Muscle layer of colon (tissue), 2 donors: Measurements from ENCODE around the gene ERH.

Source experiments
- H3K27ac ChIP-seq: one replicate; pipeline ENCODE4 v1.7.0; 2013; ENCODE audit warnings: low read depth, mild to moderate bottlenecking, low read length, moderate library complexity
- H3K27me3 ChIP-seq, 2 donors: one replicate each; pipeline ENCODE4 v1.7.0; 2013; ENCODE audit warnings: low read length in 2 of 2, mild to moderate bottlenecking in 2 of 2; ENCODE audit not compliant: insufficient read depth in 2 of 2, control insufficient read depth in 1 of 2
- H3K36me3 ChIP-seq: one replicate; pipeline ENCODE4 v1.7.0; 2013; ENCODE audit warnings: mild to moderate bottlenecking, low read length; ENCODE audit not compliant: insufficient read depth
- H3K4me1 ChIP-seq: one replicate; pipeline ENCODE4 v1.7.0; 2013; ENCODE audit warnings: mild to moderate bottlenecking, low read length; ENCODE audit not compliant: insufficient read depth
- H3K4me3 ChIP-seq, 2 donors: one replicate each; pipeline ENCODE4 v1.7.0; 2013; ENCODE audit warnings: low read length in 2 of 2, low read depth in 1 of 2, mild to moderate bottlenecking in 1 of 2, moderate library complexity in 1 of 2
- H3K9ac ChIP-seq: one replicate; pipeline ENCODE4 v1.7.0; 2013; ENCODE audit warnings: low read length
- H3K9me3 ChIP-seq: one replicate; pipeline ENCODE4 v1.7.0; 2013; ENCODE audit warnings: mild to moderate bottlenecking, low read length
- donor health status: abdominal sarcoma.
- donor health status: Adenocarcinoma of cecum.

The ERH gene

GRCh38 chr14:69339426-69339825, 58.7 kb downstream of the ERH start:
- H3K4me1 ChIP-seq: peaks cover 8% of the 10 kb centered on the region
- H3K36me3 ChIP-seq: no peaks in the 10 kb centered on the region

GRCh38 chr14:69337984-69338383, 60.1 kb downstream of the ERH start:
- H3K4me1 ChIP-seq: peaks cover 3% of the 10 kb centered on the region
- no peaks in the 10 kb centered on the region for H3K27me3 ChIP-seq
- H3K4me3 ChIP-seq: no peak overlapping the region
- H3K9ac ChIP-seq: no peak overlapping the region
- H3K36me3 ChIP-seq: no peaks in the 10 kb centered on the region
- H3K27ac ChIP-seq: no peak overlapping the region
- no peaks in the 10 kb centered on the region for H3K9me3 ChIP-seq

More at GRCh38 chr14:69339426-69339825, 58.7 kb downstream of the ERH start:
- Histone ChIP-seq H3K27me3 (no peaks in the 10 kb centered on the region), H3K9me3 (no peaks in the 10 kb centered on the region), H3K9ac (no peak overlapping the region), H3K27ac (no peak overlapping the region), H3K4me3 (no peak overlapping the region)

DNA sequence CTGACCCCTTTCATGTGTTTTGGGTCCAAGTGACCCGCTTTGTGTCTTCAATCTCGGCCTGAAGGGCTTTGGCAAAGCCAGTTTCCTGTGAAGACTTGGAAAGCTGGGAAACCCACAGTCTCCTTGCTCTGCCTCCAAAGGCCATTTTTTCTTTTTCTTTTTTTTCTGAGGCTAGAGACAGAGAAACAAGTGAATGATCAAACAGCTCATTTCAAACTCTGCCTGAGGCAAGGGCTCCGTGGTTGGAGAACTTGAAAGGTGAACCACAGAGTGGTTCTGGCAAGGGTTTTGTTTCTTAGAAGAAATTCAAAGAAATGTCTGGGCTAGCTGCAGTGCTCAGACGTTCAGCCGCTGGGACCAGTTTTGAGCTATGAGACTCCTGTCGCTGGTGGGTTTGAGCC, 62.7 kb downstream of the ERH start:
- Histone ChIP-seq H3K27me3 (no peaks in the 10 kb centered on the region), H3K9ac (no peak overlapping the region), H3K9me3 (no peaks in the 10 kb centered on the region), H3K4me1 (no peaks in the 10 kb centered on the region), H3K4me3 (no peak overlapping the region), H3K27ac (no peak overlapping the region), H3K36me3 (no peaks in the 10 kb centered on the region)

DNA sequence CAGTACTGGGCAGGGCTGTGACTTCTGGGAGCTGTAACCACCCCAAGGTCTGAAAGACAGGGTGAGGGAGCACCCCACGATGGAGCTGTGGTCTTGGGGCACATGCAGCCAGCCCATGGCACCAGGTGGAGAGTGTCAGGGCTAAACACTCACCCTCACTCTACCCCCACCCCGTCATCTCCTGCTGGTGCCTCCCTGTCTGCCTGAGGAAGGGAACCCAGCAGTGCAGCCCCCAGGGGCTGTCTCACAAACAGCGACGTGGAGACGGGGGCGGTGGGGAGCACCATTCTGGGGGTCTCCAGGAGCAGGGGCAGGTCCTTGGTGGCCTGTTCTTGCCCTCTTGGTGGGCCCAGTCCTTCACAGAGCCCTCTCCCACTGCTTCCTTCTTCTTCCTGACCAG, 63.5 kb downstream of the ERH start:
- H3K4me1 ChIP-seq: no peaks in the 10 kb centered on the region
- H3K36me3 ChIP-seq: no peaks in the 10 kb centered on the region
- no peak overlapping the region for H3K27ac ChIP-seq
- no peaks in the 10 kb centered on the region for H3K27me3 ChIP-seq
- H3K9me3 ChIP-seq: no peaks in the 10 kb centered on the region
- no peak overlapping the region for H3K4me3 ChIP-seq
- H3K9ac ChIP-seq: no peak overlapping the region

- Histone ChIP-seq H3K27ac (no peak overlapping the region), H3K9me3 (no peaks in the 10 kb centered on the region), H3K9ac (no peak overlapping the region), H3K36me3 (no peaks in the 10 kb centered on the region), H3K4me1 (no peaks in the 10 kb centered on the region), H3K27me3 (no peaks in the 10 kb centered on the region), H3K4me3 (no peak overlapping the region)
These were observed 64.2 kb downstream of the ERH start for GRCh38 chr14:69333791-69334337.

GRCh38 chr14:69332782-69333395, 65.2 kb downstream of the ERH start:
- no peaks in the 10 kb centered on the region for H3K27me3 ChIP-seq

DNA sequence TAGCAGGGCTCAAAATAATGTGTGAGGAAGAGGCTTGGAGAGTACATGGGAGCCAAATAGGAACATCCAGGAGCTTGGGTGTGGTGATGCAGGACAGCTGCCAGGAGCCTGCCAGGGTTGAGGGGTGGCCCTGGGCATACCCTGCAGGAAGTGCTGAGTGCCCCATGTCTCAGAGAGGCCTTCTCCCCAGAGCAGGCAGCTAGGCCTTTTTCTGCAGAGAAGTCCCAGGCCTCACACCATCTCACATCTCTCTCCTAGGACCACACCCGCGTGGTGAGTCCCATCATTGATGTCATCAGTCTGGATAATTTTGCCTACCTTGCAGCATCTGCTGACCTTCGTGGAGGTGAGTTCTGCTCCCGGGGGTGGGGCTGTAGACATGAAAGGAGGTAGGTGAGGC, 66.9 kb downstream of the ERH start:
- H3K36me3 ChIP-seq: no peaks in the 10 kb centered on the region
- no peak overlapping the region for H3K4me3 ChIP-seq
- no peak overlapping the region for H3K27ac ChIP-seq
- no peaks in the 10 kb centered on the region for H3K4me1 ChIP-seq
- no peaks in the 10 kb centered on the region for H3K9me3 ChIP-seq
- H3K27me3 ChIP-seq: no peaks in the 10 kb centered on the region
- H3K9ac ChIP-seq: no peak overlapping the region

More at GRCh38 chr14:69332782-69333395, 65.2 kb downstream of the ERH start:
- Histone ChIP-seq H3K9ac (no peak overlapping the region), H3K4me1 (no peaks in the 10 kb centered on the region), H3K27ac (no peak overlapping the region), H3K4me3 (no peak overlapping the region), H3K36me3 (no peaks in the 10 kb centered on the region), H3K9me3 (no peaks in the 10 kb centered on the region)
